Middle frontal gyrus (tissue), 1 donor: ENCODE results near the gene SRGAP3.

ENCODE experiments used
- DNase-seq: peaks from one replicate; pipeline ENCODE4 v3.0.0-alpha.2; 2015; ENCODE audit warnings: low spot score; ENCODE audit errors: extremely low spot score

Gene SRGAP3

GRCh38 chr3:9146367-9147071 lies 102.9 kb downstream of the SRGAP3 start:
- no peak for DNase-seq

DNA sequence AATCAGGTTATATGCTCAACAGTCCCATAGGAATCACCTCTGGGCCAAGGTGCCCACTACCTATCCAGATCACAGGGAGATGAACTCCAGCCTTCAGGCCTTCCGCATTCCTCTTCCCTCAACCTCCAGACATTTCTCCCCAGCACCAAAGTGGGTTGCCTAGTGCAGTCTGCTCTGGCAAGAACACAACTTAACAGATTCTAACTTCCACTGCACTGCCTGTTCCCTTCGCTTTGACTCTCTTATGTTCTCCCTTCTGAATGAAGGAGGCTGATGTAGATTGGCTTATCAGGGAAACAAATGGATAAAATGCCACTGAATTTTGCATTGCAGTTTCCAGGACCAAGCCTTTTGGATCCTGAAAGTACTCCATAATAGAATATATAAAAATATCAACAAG lies 106.3 kb downstream of the SRGAP3 start:
- DNase-seq, result no peak

DNA sequence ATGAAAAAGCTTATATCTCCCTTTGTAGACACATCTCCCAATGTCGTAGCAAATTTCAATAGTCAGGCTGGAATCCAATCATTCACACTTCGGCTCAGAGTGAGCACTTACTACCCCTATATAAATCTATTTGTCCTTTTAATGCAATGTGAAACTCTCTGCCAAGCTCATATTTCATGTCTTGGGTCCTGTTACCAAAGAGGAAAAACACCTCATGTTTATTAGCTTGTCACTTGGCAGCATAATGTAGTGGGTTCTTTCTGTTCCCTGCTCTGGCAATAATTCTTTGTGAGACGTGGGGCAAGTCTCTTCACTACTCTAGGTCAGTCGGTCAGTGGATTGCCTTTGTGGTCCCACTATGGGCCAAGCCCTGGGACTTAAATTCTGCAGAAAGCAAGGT lies 107.1 kb downstream of the SRGAP3 start:
- no peak for DNase-seq

DNA sequence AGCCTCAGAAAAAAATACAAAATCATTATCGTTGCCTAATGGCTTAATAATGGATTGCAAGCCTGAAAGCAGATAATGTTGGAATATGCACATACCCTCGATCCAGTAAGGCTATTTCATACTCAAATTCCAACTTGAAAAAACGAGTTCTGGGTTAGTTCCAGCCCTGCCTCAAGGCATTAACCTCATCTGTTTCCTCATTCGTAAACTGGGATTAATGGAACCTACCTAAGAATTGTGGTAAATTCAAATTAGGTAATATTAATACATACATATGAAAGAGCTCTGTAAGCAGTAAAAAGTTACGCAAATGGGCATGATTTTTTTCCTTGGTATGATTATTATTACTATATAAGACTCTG lies 107.5 kb downstream of the SRGAP3 start:
- no peak for DNase-seq

- no peak for DNase-seq
These were observed 110.1 kb downstream of the SRGAP3 start for GRCh38 chr3:9139366-9139765.

- DNase-seq, result no peak
These were observed 111.8 kb downstream of the SRGAP3 start for GRCh38 chr3:9137676-9138075.

- no peak for DNase-seq
These were observed 112.5 kb downstream of the SRGAP3 start for GRCh38 chr3:9136746-9137465.

GRCh38 chr3:9135930-9136525 lies 113.4 kb downstream of the SRGAP3 start:
- no peak for DNase-seq

DNA sequence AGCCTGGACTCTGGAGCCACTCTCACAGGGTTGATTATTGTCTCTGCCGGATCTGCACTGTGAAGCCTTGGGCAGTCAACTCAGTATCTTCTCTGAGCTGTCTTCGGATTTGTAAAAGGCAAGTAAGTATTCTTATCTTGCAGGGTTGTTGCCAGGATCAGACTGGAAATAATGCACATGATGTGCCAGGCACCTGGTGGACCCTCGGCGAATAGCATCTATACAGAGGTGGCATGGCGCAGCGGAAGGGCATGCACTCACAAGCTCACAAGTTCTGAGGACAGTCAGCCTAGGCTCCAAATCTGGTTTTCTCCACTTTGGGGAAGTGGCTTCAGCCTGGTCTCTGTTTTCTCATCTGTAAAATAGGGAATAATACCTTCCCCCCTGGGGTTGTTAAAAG lies 113.9 kb downstream of the SRGAP3 start:
- no peak for DNase-seq

GRCh38 chr3:9133656-9134055 lies 115.8 kb downstream of the SRGAP3 start:
- DNase-seq, result no peak

GRCh38 chr3:9130345-9131305 lies 118.8 kb downstream of the SRGAP3 start:
- no peak for DNase-seq

- DNase-seq, result no peak
These were observed 120.1 kb downstream of the SRGAP3 start for GRCh38 chr3:9129365-9129764.

DNA sequence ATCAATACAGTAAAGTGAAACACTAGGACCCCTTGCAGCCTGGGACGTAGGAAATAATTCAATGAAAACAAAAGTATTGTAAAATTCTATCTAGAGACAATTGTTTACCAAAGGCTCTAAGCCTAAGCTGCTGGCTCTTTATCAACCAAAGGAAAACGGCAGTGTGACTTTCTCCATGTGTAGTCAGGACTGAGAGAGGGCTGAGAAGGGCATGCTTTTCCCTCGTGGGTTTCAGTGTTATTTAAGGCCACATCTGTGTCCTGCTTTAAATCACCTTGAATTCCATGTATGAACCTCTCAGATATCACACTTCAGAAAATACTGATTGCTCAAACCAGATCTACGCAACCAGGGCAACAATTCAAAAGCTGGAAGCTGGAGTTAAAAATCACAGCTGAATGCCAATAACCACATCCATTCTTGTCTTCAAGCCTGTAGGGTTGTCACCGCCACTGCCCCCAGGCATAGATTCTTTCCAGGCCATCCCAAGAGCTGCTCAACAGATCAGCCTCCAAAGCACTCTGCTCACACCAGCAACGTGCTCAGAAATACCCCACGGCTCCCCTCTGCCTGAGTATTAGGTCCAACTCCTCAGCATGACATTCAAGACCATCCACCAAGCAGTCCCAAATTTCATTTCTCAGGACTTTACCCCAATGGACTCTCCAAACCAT lies 124.0 kb downstream of the SRGAP3 start:
- DNase-seq, result no peak

DNA sequence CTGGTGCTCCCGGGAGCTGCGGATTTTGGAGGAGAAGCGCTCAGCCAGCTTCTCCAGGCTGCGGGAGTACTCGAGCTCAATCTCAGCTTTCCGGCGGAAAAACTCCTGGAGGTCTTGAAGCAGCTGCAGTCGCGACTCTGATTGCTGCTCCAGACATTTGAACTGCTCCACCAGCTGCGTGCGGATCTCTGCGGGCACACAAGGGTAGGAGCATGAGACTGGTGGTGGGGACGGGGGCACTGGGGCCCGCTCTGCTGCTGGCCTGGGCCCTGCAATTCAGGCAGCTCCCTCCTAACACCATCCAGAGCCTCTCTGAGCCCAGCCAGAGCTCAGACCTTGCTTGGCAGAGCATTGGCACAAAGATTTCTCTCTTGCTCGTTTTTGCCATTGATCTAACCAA lies 124.7 kb downstream of the SRGAP3 start:
- DNase-seq, result no peak

DNA sequence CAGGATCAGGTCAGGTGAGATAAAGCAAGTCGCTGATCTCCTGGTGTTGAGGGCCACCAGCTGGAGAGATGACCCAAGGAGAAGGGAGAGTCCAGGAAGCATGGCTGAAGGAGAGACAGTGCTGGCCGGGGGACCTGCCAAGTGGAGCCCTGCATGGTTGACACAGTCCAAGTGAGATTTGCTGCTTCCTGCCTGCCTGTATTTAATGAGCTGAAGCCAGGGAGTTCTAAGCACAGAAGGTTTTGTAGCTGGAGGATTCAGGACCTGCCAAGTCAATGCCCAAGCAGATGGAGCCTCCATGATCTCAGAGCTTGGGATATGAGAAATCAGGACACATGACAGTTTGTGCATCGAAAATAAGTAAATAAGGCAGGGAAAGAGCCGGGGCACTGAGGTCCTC lies 125.6 kb downstream of the SRGAP3 start:
- DNase-seq, result no peak

DNA sequence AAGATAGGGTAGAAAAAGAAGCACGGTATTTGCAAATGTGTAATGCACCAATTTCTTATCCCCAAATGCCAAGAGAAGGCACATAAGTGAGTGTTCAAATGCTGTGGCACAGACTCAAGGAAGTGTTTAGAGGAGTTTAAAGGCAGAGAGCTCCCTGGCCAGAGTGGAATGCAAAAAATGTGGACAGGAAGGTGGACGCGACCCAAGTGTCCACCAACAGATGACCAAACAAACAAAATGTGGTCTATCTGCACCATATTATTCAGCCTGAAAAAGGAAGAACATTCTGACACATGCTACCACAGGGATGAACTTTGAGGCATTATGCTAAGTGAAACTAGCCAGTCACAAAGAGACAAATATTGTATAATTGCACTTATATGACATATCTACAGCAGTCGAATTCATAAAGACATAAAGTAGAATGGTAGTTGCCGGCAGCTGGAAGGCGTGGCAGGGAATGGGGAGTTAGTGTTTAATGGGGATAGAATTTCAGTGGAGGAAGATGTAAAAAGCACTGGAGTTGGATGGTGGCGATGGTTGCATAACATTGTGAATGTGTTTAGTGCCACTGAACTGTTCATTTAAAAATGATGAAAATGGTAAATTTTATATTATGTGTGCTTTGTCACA lies 126.6 kb downstream of the SRGAP3 start:
- DNase-seq, result no peak

GRCh38 chr3:9121366-9122001 lies 128.0 kb downstream of the SRGAP3 start:
- DNase-seq, result no peak

DNA sequence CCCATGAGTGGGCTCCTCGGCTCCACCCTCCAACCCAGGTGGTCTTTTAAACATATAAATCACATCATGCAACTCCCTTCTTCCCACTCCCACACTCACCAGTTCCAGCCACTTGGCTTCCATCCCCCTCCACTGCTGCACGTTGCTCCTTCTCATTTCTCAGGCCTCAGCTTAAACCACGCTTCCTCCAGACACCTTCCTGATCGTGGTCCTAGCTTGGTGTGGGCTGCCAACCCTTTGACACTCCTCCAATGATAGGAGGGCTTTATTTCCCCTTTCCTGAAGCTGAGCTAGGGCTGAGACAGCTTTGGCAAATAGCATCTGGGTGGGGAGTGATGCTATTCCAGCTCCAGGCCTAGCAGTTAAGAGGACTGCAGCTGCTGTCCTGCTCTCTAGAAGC lies 130.1 kb downstream of the SRGAP3 start:
- DNase-seq, result no peak

- no peak for DNase-seq
These were observed 131.2 kb downstream of the SRGAP3 start for GRCh38 chr3:9118222-9118621.

- no peak for DNase-seq
These were observed 132.2 kb downstream of the SRGAP3 start for GRCh38 chr3:9117220-9117619.
